Duodenal mucosa (tissue), 2 donors: ENCODE measurements around the gene RGS3.

Experiments
- H3K27ac ChIP-seq: one replicate; pipeline ENCODE4 v1.7.0; 2013; ENCODE audit warnings: low read depth, low read length
- H3K27me3 ChIP-seq, 2 donors: one replicate each; pipeline ENCODE4 v1.7.0; 2013; ENCODE audit warnings: low read length in 2 of 2, control low read depth in 1 of 2; ENCODE audit not compliant: insufficient read depth in 2 of 2, control insufficient read depth in 1 of 2
- H3K36me3 ChIP-seq, 2 donors: one replicate each; pipeline ENCODE4 v1.7.0; 2013; ENCODE audit warnings: low read length in 2 of 2, control low read depth in 1 of 2; ENCODE audit not compliant: insufficient read depth in 2 of 2, control insufficient read depth in 1 of 2
- H3K4me1 ChIP-seq, 2 donors: one replicate each; pipeline ENCODE4 v1.7.0; 2013; ENCODE audit warnings: low read length in 2 of 2, control low read depth in 1 of 2; ENCODE audit not compliant: insufficient read depth in 2 of 2, control insufficient read depth in 1 of 2
- H3K4me3 ChIP-seq, 2 donors: one replicate each; pipeline ENCODE4 v1.7.0; 2013; ENCODE audit warnings: low read length in 2 of 2, low read depth in 1 of 2
- H3K9ac ChIP-seq, 2 donors: one replicate each; pipeline ENCODE4 v1.7.0; 2013; ENCODE audit warnings: low read length in 2 of 2, low read depth in 1 of 2
- H3K9me3 ChIP-seq, 2 donors: one replicate each; pipeline ENCODE4 v1.7.0; 2013; ENCODE audit warnings: low read length in 2 of 2, control low read depth in 1 of 2; ENCODE audit not compliant: control insufficient read depth in 1 of 2

RGS3 gene

GRCh38 chr9:113476511-113476916, 13.0 kb downstream of the RGS3 start:
- no peak overlapping the region for H3K4me3 ChIP-seq
- peaks cover 0 to 5% of the 10 kb centered on the region in 2 donors for H3K36me3 ChIP-seq
- no peaks in the 10 kb centered on the region for H3K27me3 ChIP-seq
- no peak overlapping the region for H3K27ac ChIP-seq
- peaks cover 4 to 6% of the 10 kb centered on the region in 2 donors for H3K4me1 ChIP-seq
- H3K9me3 ChIP-seq = no peaks in the 10 kb centered on the region
- H3K9ac ChIP-seq = no peak overlapping the region

DNA sequence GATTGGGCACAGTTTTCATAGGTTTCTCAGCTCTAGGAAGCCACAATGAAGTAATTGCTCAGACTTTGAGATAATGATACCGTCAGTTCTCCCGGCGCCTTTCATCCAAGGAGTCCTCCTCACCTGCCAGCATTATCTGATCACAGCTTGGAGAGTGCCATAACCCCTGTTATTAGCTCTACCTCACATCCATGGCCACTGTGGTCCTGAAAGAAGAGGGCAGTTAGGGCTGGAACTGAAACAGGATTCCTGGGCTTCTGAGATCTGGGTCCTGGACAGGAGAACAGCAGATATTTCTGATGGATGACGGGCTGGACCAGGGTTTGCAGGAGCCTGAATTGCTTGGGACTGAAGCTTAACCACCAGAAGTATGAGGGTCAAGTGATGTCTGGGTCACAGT, 13.5 kb downstream of the RGS3 start:
- peaks cover 4 to 6% of the 10 kb centered on the region in 2 donors for H3K4me1 ChIP-seq
- no peak overlapping the region for H3K4me3 ChIP-seq
- H3K9me3 ChIP-seq = no peaks in the 10 kb centered on the region
- no peak overlapping the region for H3K9ac ChIP-seq
- no peak overlapping the region for H3K27ac ChIP-seq
- peaks cover 0 to 5% of the 10 kb centered on the region in 2 donors for H3K36me3 ChIP-seq
- H3K27me3 ChIP-seq = no peaks in the 10 kb centered on the region

- Histone ChIP-seq H3K4me3 (no peak overlapping the region), H3K4me1 (peaks cover 4 to 6% of the 10 kb centered on the region in 2 donors), H3K36me3 (peaks cover 0 to 5% of the 10 kb centered on the region in 2 donors), H3K9me3 (no peaks in the 10 kb centered on the region), H3K27ac (no peak overlapping the region), H3K27me3 (no peaks in the 10 kb centered on the region), H3K9ac (no peak overlapping the region)
Observed at GRCh38 chr9:113477661-113478060, 14.1 kb downstream of the RGS3 start.

DNA sequence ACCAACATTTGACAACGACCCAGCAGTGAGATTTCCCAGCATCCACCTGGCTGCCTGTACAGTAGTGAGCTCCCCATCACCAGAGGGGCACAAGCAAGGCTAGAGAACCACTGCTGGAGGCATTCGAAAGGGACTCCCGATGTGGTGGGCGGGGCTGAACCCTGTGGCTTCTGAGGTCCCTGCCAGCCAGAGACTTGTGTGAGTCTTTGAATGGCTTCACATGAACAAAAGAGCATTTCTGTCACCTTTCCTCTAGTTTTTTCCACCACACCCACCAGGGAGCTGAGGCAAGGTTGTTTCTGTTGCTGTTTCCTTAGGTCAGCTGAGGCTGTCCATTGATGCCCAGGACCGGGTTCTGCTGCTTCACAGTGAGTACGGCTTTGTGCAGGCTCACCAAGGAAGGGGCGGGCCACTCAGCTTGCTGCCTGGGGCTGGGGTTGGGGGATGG, 15.7 kb downstream of the RGS3 start:
- Histone ChIP-seq H3K27me3 (no peaks in the 10 kb centered on the region), H3K4me1 (peaks cover 7 to 14% of the 10 kb centered on the region in 2 donors), H3K4me3 (no peak overlapping the region), H3K27ac (no peak overlapping the region), H3K9ac (no peak overlapping the region), H3K36me3 (peaks cover 0 to 5% of the 10 kb centered on the region in 2 donors), H3K9me3 (no peaks in the 10 kb centered on the region)

DNA sequence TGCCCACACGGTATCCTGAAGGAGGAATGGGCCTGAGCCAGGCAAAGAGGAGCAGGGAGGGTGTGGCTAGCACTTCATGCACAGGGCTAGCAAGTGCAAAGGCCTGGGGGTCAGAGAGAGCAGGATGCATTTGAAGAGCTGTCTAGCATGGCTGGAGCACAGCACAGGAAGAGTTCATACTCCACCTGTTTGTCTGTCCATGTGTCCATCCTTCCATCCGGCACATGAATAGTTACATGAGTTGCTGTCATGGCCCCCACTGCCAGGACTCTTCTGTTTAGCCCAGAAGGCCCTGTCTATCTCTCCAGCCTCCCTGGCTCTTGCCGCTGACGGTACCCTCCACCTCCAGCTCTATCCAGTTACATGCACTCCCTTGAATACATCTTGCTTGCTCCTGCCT, 17.1 kb downstream of the RGS3 start:
- no peaks in the 10 kb centered on the region for H3K27me3 ChIP-seq
- H3K9me3 ChIP-seq = no peaks in the 10 kb centered on the region
- no peak overlapping the region for H3K27ac ChIP-seq
- no peak overlapping the region for H3K9ac ChIP-seq
- H3K4me3 ChIP-seq = no peak overlapping the region
- H3K36me3 ChIP-seq = peaks cover 0 to 5% of the 10 kb centered on the region in 2 donors
- peaks cover 8 to 18% of the 10 kb centered on the region in 2 donors for H3K4me1 ChIP-seq

DNA sequence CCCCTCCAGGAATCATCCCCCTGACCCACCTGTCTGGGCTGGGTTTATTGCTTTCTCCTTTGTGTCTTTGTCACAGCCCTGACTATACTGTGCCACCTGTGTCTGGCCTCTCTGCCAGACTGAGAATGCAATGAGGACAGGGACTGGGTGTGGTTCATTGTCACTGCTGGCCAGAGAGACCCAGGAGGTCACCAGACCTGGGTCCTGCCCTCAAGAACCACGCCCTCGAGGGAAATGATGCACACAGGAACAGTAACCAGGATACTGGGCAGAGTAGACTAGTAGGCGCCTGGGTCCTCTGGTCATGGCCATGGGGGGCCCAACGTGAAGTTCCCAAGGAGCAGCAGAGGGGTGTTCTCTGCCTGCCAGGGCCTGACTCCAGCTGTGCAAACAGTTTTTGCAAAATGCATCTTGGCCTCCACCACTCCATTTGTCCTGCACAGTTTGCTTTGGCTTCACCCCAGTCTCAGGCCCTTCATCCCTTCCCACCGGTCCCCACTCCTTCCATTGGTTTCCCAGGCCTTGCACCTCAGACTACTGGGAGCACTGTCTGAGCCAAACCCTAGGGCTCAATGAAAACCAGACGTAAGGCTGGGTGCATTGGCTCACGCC, 17.8 kb downstream of the RGS3 start:
- H3K4me3 ChIP-seq = no peak overlapping the region
- H3K27me3 ChIP-seq = no peaks in the 10 kb centered on the region
- H3K36me3 ChIP-seq = peaks cover 0 to 11% of the 10 kb centered on the region in 2 donors
- no peaks in the 10 kb centered on the region for H3K9me3 ChIP-seq
- no peak overlapping the region for H3K27ac ChIP-seq
- no peak overlapping the region for H3K9ac ChIP-seq
- peaks cover 8 to 18% of the 10 kb centered on the region in 2 donors for H3K4me1 ChIP-seq

- peaks cover 8 to 18% of the 10 kb centered on the region in 2 donors for H3K4me1 ChIP-seq
- H3K9me3 ChIP-seq = no peaks in the 10 kb centered on the region
- no peak overlapping the region for H3K9ac ChIP-seq
- H3K27me3 ChIP-seq = no peaks in the 10 kb centered on the region
- H3K4me3 ChIP-seq = no peak overlapping the region
- H3K36me3 ChIP-seq = peaks cover 0 to 13% of the 10 kb centered on the region in 2 donors
- H3K27ac ChIP-seq = no peak overlapping the region
Observed at GRCh38 chr9:113482341-113482740, 18.8 kb downstream of the RGS3 start.

DNA sequence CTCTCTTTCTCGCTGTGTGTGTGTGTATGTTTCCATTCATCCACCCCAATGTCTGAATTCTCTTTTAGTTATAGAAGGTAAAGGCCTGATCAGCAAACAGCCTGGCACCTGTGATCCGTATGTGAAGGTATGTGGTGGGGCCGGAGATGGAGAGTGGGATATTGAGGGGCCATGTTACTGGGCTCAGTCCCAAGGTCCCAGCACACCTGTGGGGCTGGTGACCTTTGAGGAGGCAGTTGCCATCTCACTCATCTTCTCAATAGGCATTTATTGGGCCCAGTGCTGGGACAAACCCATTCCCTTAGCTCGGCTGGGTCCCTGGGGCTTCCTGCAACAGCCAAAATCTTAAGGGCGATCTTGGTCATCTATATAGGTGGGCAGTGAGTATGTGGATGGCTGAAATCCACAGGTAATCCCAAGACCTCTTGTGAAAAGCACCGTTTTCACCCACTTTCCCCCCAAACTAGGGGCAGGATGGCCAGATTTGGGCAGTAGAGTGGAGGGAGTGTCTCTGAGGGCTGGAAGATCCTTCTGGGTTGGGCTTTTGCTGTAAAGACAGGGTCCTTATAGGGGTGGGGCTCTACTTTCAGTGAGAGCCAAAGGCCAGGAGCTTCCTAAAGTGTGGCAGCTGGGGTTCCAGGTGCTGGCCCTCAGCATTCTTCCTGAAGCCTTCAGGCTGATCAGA, 19.6 kb downstream of the RGS3 start:
- H3K36me3 ChIP-seq = peaks cover 0 to 13% of the 10 kb centered on the region in 2 donors
- H3K9me3 ChIP-seq = no peaks in the 10 kb centered on the region
- H3K9ac ChIP-seq = no peak overlapping the region
- H3K27me3 ChIP-seq = no peaks in the 10 kb centered on the region
- peaks cover 8 to 18% of the 10 kb centered on the region in 2 donors for H3K4me1 ChIP-seq
- no peak overlapping the region for H3K4me3 ChIP-seq
- no peak overlapping the region for H3K27ac ChIP-seq

- Histone ChIP-seq H3K27ac (no peak overlapping the region), H3K9ac (no peak overlapping the region), H3K4me1 (peaks cover 14 to 21% of the 10 kb centered on the region in 2 donors), H3K36me3 (peaks cover 0 to 18% of the 10 kb centered on the region in 2 donors), H3K9me3 (no peaks in the 10 kb centered on the region), H3K4me3 (no peak overlapping the region), H3K27me3 (no peaks in the 10 kb centered on the region)
Observed at GRCh38 chr9:113483676-113484257, 20.2 kb downstream of the RGS3 start.

DNA sequence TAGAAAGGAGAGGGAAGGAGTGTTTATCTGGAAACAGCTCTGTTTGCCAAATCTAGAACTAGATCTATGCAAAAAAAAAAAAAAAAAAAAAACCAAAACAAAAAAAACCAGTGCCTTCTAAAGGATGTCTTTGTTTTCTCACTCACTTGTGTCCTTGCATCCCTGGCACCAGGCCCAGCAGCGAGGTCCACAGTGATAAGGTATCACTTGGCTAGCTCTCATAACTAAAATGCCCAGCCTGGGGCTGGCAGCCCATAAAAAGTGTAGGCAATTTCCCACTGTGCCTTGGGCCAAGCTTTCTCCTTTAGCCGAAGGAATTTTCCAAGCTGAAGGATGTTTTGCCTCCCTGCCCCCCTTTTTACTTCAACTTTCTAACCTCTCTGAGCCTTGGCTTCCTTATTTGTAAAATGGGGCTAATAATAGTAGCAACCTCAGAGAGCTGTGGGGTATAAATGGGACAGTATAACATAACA, 20.8 kb downstream of the RGS3 start:
- no peak overlapping the region for H3K4me3 ChIP-seq
- peaks cover 14 to 17% of the 10 kb centered on the region in 2 donors for H3K4me1 ChIP-seq
- H3K27me3 ChIP-seq = no peaks in the 10 kb centered on the region
- H3K9me3 ChIP-seq = no peaks in the 10 kb centered on the region
- no peak overlapping the region for H3K27ac ChIP-seq
- H3K9ac ChIP-seq = no peak overlapping the region
- H3K36me3 ChIP-seq = peaks cover 0 to 23% of the 10 kb centered on the region in 2 donors
